Endothelial cell of umbilical vein (primary cell): ENCODE data around the gene SDC4. TPM values are rescaled to one million over a fixed set of nuclear protein-coding genes. Genes with fewer than 3 reads are reported as not detected.

Experiments
- BruUV-seq: library from RNA; stranded (reverse); fragments of 400-500 nt; replicated peaks from 2 replicates; lab custom pipeline; 2021; lab: Mats Ljungman, UMichigan
- CTCF ChIA-PET: fragments of 300-600, 350-600 bp; sonication (Branson Sonifier 250); formaldehyde crosslinking; loops from one replicate; lab custom pipeline; 2021; ENCODE audit warnings: antibody characterized with exemption, inconsistent platforms; lab: Charles Lee
- POLR2A ChIA-PET: fragments of 300-600, 350-600 bp; sonication (Branson Sonifier 250); formaldehyde crosslinking; loops from one replicate; lab custom pipeline; 2021; ENCODE audit warnings: antibody characterized with exemption, inconsistent platforms; lab: Charles Lee
- DNase-seq: peaks from one replicate; pipeline ENCODE4 v3.0.0-alpha.2; 2011; ENCODE audit warnings: low read depth, low spot score
- FAIRE-seq: peaks from 2 replicates; lab custom pipeline; 2011; peaks lifted over from hg19 to GRCh38; lab: Jason Lieb, UNC
- H2AFZ ChIP-seq: 2 replicates; pipeline ENCODE4 v1.6.0; 2012; ENCODE audit warnings: low read depth, low read length, control low read depth, inconsistent platforms
- H3K27ac ChIP-seq: 2 replicates; pipeline ENCODE4 v1.5.1; 2011; ENCODE audit warnings: low read depth, mild to moderate bottlenecking, control low read depth, low read length, moderate library complexity; ENCODE audit not compliant: insufficient read depth
- H3K27me3 ChIP-seq, 2 experiments: 2 replicates each; pipeline versions ENCODE4 v1.6.0 to v1.6.1; 2011; ENCODE audit warnings: low read length in 2 of 2, mixed read lengths in 1 of 2; ENCODE audit not compliant: control insufficient read depth in 2 of 2, insufficient read depth in 2 of 2
- H3K36me3 ChIP-seq, 2 experiments: 2 replicates in 1 of 2; 3 replicates in 1 of 2; pipeline ENCODE4 v1.5.1; 2011; ENCODE audit warnings: low read length in 2 of 2, mild to moderate bottlenecking in 1 of 2, moderate library complexity in 1 of 2; ENCODE audit not compliant: control insufficient read depth in 2 of 2, insufficient read depth in 2 of 2; ENCODE audit errors: extremely low read depth in 1 of 2
- H3K4me1 ChIP-seq: 3 replicates; pipeline ENCODE4 v1.5.1; 2011; ENCODE audit warnings: mild to moderate bottlenecking, low read length; ENCODE audit not compliant: control insufficient read depth, insufficient read depth; ENCODE audit errors: extremely low read depth
- H3K4me2 ChIP-seq: 2 replicates; pipeline ENCODE4 v1.6.1; 2011; ENCODE audit warnings: low read length, control low read depth, mixed read lengths; ENCODE audit not compliant: insufficient read depth
- H3K4me3 ChIP-seq, 3 experiments: fragments of 200-600 bp in 1 of 3; sonication (generic), shearing (Covaris generic) in 1 of 3; replicated peaks in 1 of 3; 2 replicates each; pipeline ENCODE4 v1.5.1; 2011 to 2016; ENCODE audit warnings: control low read depth in 3 of 3, low read length in 3 of 3, mild to moderate bottlenecking in 2 of 3, inconsistent platforms in 1 of 3, low read depth in 1 of 3, moderate library complexity in 1 of 3; ENCODE audit not compliant: insufficient read depth in 1 of 3
- H3K79me2 ChIP-seq: 2 replicates; pipeline ENCODE4 v1.6.0; 2012; ENCODE audit warnings: low read length, inconsistent platforms; ENCODE audit not compliant: control insufficient read depth, insufficient read depth
- H3K9ac ChIP-seq: replicated peaks from 2 replicates; pipeline ENCODE3; 2011; ENCODE audit warnings: low read length, control low read depth; ENCODE audit not compliant: insufficient read depth; ENCODE audit errors: extremely low read depth
- H3K9me1 ChIP-seq: replicated peaks from 3 replicates; pipeline ENCODE4 v1.6.0; 2011; ENCODE audit warnings: mild to moderate bottlenecking, low read length; ENCODE audit not compliant: control insufficient read depth, insufficient read depth; ENCODE audit errors: extremely low read depth
- H3K9me3 ChIP-seq: replicated peaks from 2 replicates; pipeline ENCODE4 v1.5.1; 2012; ENCODE audit warnings: low read length, inconsistent platforms; ENCODE audit not compliant: control insufficient read depth, insufficient read depth
- H4K20me1 ChIP-seq: replicated peaks from 2 replicates; pipeline ENCODE3; 2011; ENCODE audit warnings: mild to moderate bottlenecking, low read length; ENCODE audit not compliant: control insufficient read depth, insufficient read depth; ENCODE audit errors: extremely low read depth
- EZH2 ChIP-seq: IDR thresholded peaks from 2 replicates; pipeline ENCODE4 v1.6.1; 2012; ENCODE audit warnings: borderline replicate concordance, low read depth, mild to moderate bottlenecking, moderate library complexity, low read length, inconsistent platforms; ENCODE audit not compliant: severe bottlenecking
- FOS ChIP-seq: IDR thresholded peaks from 2 replicates; pipeline ENCODE4 v1.6.1; 2011; ENCODE audit warnings: mild to moderate bottlenecking, low read length, moderate library complexity, borderline replicate concordance; ENCODE audit not compliant: insufficient read depth
- GATA2 ChIP-seq: IDR thresholded peaks from 2 replicates; pipeline ENCODE4 v1.7.0; 2011; ENCODE audit warnings: low read depth, mild to moderate bottlenecking, moderate library complexity, mixed read lengths, low read length; ENCODE audit not compliant: insufficient read length, insufficient read depth
- JUN ChIP-seq: IDR thresholded peaks from 2 replicates; pipeline ENCODE4 v1.6.1; 2011; ENCODE audit warnings: borderline replicate concordance, low read depth; ENCODE audit not compliant: insufficient read length, insufficient read depth
- MAX ChIP-seq: IDR thresholded peaks from 2 replicates; pipeline ENCODE4 v1.6.1; 2011; ENCODE audit not compliant: insufficient read depth, insufficient read length
- MYC ChIP-seq: IDR thresholded peaks from one replicate; pipeline ENCODE4 v1.6.1; 2011; ENCODE audit warnings: mild to moderate bottlenecking, low read depth, low read length
- POLR2A ChIP-seq: IDR thresholded peaks from 2 replicates; pipeline ENCODE4 v1.6.1; 2012; ENCODE audit warnings: low read depth, mild to moderate bottlenecking, control low read depth, low read length
- POLR2AphosphoS5 ChIP-seq: IDR thresholded peaks from 2 replicates; pipeline ENCODE4 v1.6.1; 2012; ENCODE audit warnings: low read depth, mild to moderate bottlenecking, control low read depth, low read length, moderate library complexity; ENCODE audit not compliant: insufficient read depth
- dilution Hi-C: fragments of 300-500 bp; cut with MboI; formaldehyde crosslinking; loops from one replicate; pipeline ENCODE4 v1.15.0; 2019; ENCODE audit warnings: low sequenced_read_pairs; ENCODE audit not compliant: extremely low pct_ligation_motif_present
- intact Hi-C: fragments of 100-400 bp; cut with micrococcal nuclease; formaldehyde crosslinking; loops from one replicate; pipeline ENCODE4 v1.10.0; 2022
- polyA plus RNA-seq, 4 experiments: library from polyadenylated mRNA; depleted of rRNA in 3 of 4; stranded (reverse) in 3 of 4; unstranded in 1 of 4; fragments of >200 nt; gene quantifications; 2 replicates each; pipeline versions ENCODE4 v1.2.1 to v1.2.3, GENCODE V29; 2011 to 2012; ENCODE audit warnings: missing spikeins in 1 of 4
- total RNA-seq: library from RNA; stranded (reverse); gene quantifications from 2 replicates; pipeline ENCODE4 v1.2.3, GENCODE V29; 2021
- TF ChIP-seq, protein P1 (sequence below), 2 donors: IDR thresholded peaks; 1 replicate in 1 of 2; 2 replicates in 1 of 2; pipeline ENCODE4 v1.5.1; 2011; ENCODE audit warnings: low read length in 2 of 2, mild to moderate bottlenecking in 2 of 2, moderate library complexity in 2 of 2, control low read depth in 1 of 2, inconsistent platforms in 1 of 2, low read depth in 1 of 2; ENCODE audit not compliant: insufficient read depth in 1 of 2; ENCODE audit errors: extremely low read depth in 1 of 2

The SDC4 gene
- total and polyA plus RNA-seq, 2 donors (not counting 3 experiments of a cell fraction or from before 2014, with no cell fraction given), result 26.3 to 32.0 TPM

DNA sequence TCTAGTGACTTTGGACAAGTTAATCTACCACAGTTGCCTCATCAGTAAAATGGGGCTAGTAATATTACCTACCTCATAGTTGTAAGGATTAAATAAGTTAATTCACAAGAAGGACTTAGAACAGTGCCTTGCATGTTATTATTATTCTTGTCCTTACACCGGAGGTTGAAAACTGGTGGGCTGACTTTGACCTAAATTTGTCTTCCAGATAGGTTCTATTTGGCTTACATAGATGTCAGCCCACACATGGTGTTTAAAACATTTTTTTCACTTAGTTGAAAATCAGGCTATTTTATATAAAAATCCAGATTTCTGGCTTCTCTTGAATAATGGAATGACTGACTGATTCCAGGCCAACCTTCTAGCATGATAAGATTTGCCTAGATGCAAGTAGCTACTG is 18.0 kb upstream of the SDC4 start:
- BruUV-seq, result no TSS peak
- CTCF ChIA-PET, result interaction anchor here (1.2 to 1.9 kb wide), 2 partner anchors 8 to 71 kb away, joined by 5 to 10 read pairs; no protein-coding TSS in a partner anchor

More for the DNA sequence above, 18.0 kb upstream of the SDC4 start:
- DNase-seq (no peak), FAIRE-seq (no peak)
- no peaks in the 10 kb centered on the region for H3K9me3 ChIP-seq
- no peak overlapping the region for H3K9ac ChIP-seq
- dilution Hi-C loops (no loop called here), intact Hi-C loops (no loop called here)
- TF ChIP-seq POLR2AphosphoS5, result no peak
- TF ChIP-seq POLR2A, result no peak
- TF ChIP-seq MAX, result no peak
- TF ChIP-seq MYC, result no peak
- TF ChIP-seq GATA2, result no peak
- no peak for TF ChIP-seq JUN
- no peak for TF ChIP-seq EZH2
- TF ChIP-seq FOS, result no peak
- TF ChIP-seq, protein P1, sequence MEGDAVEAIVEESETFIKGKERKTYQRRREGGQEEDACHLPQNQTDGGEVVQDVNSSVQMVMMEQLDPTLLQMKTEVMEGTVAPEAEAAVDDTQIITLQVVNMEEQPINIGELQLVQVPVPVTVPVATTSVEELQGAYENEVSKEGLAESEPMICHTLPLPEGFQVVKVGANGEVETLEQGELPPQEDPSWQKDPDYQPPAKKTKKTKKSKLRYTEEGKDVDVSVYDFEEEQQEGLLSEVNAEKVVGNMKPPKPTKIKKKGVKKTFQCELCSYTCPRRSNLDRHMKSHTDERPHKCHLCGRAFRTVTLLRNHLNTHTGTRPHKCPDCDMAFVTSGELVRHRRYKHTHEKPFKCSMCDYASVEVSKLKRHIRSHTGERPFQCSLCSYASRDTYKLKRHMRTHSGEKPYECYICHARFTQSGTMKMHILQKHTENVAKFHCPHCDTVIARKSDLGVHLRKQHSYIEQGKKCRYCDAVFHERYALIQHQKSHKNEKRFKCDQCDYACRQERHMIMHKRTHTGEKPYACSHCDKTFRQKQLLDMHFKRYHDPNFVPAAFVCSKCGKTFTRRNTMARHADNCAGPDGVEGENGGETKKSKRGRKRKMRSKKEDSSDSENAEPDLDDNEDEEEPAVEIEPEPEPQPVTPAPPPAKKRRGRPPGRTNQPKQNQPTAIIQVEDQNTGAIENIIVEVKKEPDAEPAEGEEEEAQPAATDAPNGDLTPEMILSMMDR (IDR thresholded peaks at IDR 0.05; ENCODE audit: extremely low read depth in 1 of 2, insufficient read depth in 1 of 2, low read depth in 1 of 2, low read length in 2 of 2), result no peak
- POLR2A ChIA-PET, result no interaction called here
- H2AFZ ChIP-seq, result no peak overlapping the region
- H3K4me3 ChIP-seq, result no peak overlapping the region
- H3K4me2 ChIP-seq, result no peak overlapping the region
- H3K79me2 ChIP-seq, result peaks cover 12% of the 10 kb centered on the region
- H3K36me3 ChIP-seq, result peaks cover 0 to 11% of the 10 kb centered on the region in 2 experiments
- no peaks in the 10 kb centered on the region for H3K27me3 ChIP-seq
- peaks cover 10% of the 10 kb centered on the region for H3K4me1 ChIP-seq
- no peaks in the 10 kb centered on the region for H3K9me1 ChIP-seq
- no peaks in the 10 kb centered on the region for H4K20me1 ChIP-seq
- H3K27ac ChIP-seq, result no peak overlapping the region
